ENCODE measurements around the gene TRAK2. TPM values are rescaled to one million over a fixed set of nuclear protein-coding genes. Genes with fewer than 3 reads are reported as not detected.
"Not testable (repeated sequence)": the region's sequence is repeated elsewhere in the genome, so short reads cannot be mapped to it uniquely, and the experiment has no call there.

TRAK2 gene
- total and polyA plus RNA-seq, 7 donors, result 17.0 to 76.5 (median 48.9) TPM

GRCh38 chr2:201444746-201445465, 6.4 kb downstream of the TRAK2 start:
- intact Hi-C loops (cut with DNase I), result no loop called here
- peak in 1 of 4 donors; percentile 24 for TF ChIP-seq POLR2AphosphoS5 (IDR thresholded peaks at IDR 0.05)
- TF ChIP-seq POLR2A (IDR thresholded peaks at IDR 0.05), result no peak
- no peak for TF ChIP-seq EP300 (IDR thresholded peaks at IDR 0.05)
- TF ChIP-seq, protein P1, sequence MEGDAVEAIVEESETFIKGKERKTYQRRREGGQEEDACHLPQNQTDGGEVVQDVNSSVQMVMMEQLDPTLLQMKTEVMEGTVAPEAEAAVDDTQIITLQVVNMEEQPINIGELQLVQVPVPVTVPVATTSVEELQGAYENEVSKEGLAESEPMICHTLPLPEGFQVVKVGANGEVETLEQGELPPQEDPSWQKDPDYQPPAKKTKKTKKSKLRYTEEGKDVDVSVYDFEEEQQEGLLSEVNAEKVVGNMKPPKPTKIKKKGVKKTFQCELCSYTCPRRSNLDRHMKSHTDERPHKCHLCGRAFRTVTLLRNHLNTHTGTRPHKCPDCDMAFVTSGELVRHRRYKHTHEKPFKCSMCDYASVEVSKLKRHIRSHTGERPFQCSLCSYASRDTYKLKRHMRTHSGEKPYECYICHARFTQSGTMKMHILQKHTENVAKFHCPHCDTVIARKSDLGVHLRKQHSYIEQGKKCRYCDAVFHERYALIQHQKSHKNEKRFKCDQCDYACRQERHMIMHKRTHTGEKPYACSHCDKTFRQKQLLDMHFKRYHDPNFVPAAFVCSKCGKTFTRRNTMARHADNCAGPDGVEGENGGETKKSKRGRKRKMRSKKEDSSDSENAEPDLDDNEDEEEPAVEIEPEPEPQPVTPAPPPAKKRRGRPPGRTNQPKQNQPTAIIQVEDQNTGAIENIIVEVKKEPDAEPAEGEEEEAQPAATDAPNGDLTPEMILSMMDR (IDR thresholded peaks at IDR 0.05), result no peak
- peaks cover 0 to 21% (median 17%) of the 10 kb centered on the region in 4 donors for H3K4me1 ChIP-seq

GRCh38 chr2:201441409-201441808, 9.8 kb downstream of the TRAK2 start:
- Histone ChIP-seq H3K27ac (no peak overlapping the region), H3K36me3 (no peaks in the 10 kb centered on the region), H3K4me1 (peaks cover 0 to 9% (median 5%) of the 10 kb centered on the region in 4 donors), H3K27me3 (no peaks in the 10 kb centered on the region), H3K4me3 (no peak overlapping the region), H3K9me3 (no peaks in the 10 kb centered on the region)
- 73 to 86% methylated on average over 7 of the region's 7 CpGs for WGBS, 2 donors
- no peak for DNase-seq
- intact Hi-C loops (cut with DNase I), result no loop called here
- no peak for TF ChIP-seq EP300 (IDR thresholded peaks at IDR 0.05)
- TF ChIP-seq POLR2AphosphoS5 (IDR thresholded peaks at IDR 0.05), result no peak
- TF ChIP-seq, protein P1 (IDR thresholded peaks at IDR 0.05), result no peak
- TF ChIP-seq POLR2A (IDR thresholded peaks at IDR 0.05), result no peak

More at GRCh38 chr2:201444746-201445465, 6.4 kb downstream of the TRAK2 start:
- H3K36me3 ChIP-seq, result no peaks in the 10 kb centered on the region
- H3K4me3 ChIP-seq, result no peak overlapping the region
- no peak for DNase-seq
- H3K27me3 ChIP-seq, result no peaks in the 10 kb centered on the region
- WGBS, 2 donors, result 68 to 77% methylated on average over 3 of the region's 3 CpGs
- no peaks in the 10 kb centered on the region for H3K9me3 ChIP-seq
- H3K27ac ChIP-seq, result no peak overlapping the region

DNA sequence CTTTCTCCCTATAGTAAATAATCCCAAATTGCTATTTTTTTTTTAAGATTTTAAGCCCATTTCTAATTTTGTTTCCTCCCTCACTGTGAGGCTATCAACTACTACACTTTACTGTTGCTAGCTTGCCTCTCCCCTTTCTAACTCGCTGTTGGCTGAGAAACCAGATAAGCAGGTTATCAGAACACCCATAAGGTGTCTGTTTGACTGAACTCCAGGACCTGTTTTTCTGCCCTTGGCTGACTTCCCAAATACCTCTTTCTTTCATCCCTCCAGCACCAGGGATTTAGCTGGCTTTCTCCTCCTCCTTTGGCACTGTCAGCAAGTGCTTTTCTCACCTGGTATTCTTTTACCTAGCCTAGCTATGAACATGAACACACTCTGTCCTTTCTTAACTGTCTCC, 11.1 kb downstream of the TRAK2 start:
- Histone ChIP-seq H3K36me3 (no peaks in the 10 kb centered on the region), H3K9me3 (no peaks in the 10 kb centered on the region), H3K27ac (no peak overlapping the region), H3K27me3 (no peaks in the 10 kb centered on the region), H3K4me3 (no peak overlapping the region), H3K4me1 (peaks cover 0 to 7% (median 0%) of the 10 kb centered on the region in 4 donors)
- DNase-seq, result no peak
- TF ChIP-seq POLR2AphosphoS5 (IDR thresholded peaks at IDR 0.05) (no peak), EP300 (IDR thresholded peaks at IDR 0.05) (no peak), POLR2A (IDR thresholded peaks at IDR 0.05) (no peak)
- TF ChIP-seq, protein P1 (IDR thresholded peaks at IDR 0.05), result no peak
- WGBS, 2 donors, result 15 to 66% methylated on average over 1 of the region's 1 CpG
- intact Hi-C loops (cut with DNase I), result no loop called here

DNA sequence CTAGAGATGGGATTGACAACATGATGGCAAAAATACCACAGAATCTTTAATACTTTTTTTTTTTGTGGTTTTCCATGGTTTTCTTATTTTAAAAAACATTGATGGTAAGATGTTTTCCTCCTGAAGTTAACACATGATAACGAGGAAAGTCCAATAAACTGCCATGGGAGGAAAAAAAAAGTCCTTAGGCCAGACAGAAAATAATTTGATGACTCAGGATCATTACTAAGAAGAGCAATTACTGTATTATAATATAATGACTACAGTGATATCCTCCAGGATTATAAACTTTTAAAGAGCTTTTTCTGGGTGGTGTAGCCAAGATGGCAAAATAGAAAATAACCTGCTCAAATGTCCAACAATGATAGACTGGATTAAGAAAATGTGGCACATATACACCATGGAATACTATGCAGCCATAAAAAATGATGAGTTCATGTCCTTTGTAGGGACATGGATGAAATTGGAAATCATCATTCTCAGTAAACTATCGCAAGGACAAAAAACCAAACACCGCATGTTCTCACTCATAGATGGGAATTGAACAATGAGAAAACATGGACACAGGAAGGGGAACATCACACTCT, 11.8 kb downstream of the TRAK2 start:
- H3K4me3 ChIP-seq; H3K27me3 ChIP-seq; intact Hi-C loops (cut with DNase I); DNase-seq; H3K4me1 ChIP-seq; H3K9me3 ChIP-seq; H3K27ac ChIP-seq; H3K36me3 ChIP-seq: not testable (repeated sequence)
- WGBS, 2 donors, result 53 to 75% methylated on average over 1 of the region's 3 CpGs

DNA sequence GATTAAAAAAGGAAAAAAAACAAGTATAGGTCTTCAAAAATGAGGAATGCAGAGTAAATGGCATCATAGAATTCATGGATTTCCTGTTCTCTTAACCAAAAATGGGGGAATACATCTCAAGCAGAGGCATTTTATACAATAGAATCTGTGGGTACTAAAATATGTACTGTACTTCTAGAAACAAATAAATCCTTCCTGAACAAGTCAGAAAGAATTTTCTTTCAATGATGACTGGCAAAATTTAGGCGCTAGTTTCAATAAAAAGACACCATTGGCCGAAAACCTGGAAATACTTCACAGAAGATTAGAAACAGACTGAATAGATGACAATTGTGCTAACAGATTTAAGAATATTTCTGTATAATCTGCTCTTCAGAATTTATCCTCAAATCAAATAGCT, 15.1 kb downstream of the TRAK2 start:
- no peaks in the 10 kb centered on the region for H3K9me3 ChIP-seq
- intact Hi-C loops (cut with DNase I), result no loop called here
- no peak for DNase-seq
- peaks cover 0 to 31% (median 21%) of the 10 kb centered on the region in 4 donors for H3K4me1 ChIP-seq
- TF ChIP-seq EP300 (IDR thresholded peaks at IDR 0.05) (no peak), POLR2A (IDR thresholded peaks at IDR 0.05) (no peak), POLR2AphosphoS5 (IDR thresholded peaks at IDR 0.05) (no peak)
- TF ChIP-seq, protein P1 (IDR thresholded peaks at IDR 0.05), result no peak
- no peaks in the 10 kb centered on the region for H3K36me3 ChIP-seq
- no peaks in the 10 kb centered on the region for H3K27me3 ChIP-seq
- H3K27ac ChIP-seq, result no peak overlapping the region
- H3K4me3 ChIP-seq, result no peak overlapping the region
- 95 to 97% methylated on average over 2 of the region's 2 CpGs for WGBS, 2 donors
